Liver (tissue), 9 donors: ENCODE data around the gene TERT. TPM values are rescaled to one million over a fixed set of nuclear protein-coding genes. Genes with fewer than 3 reads are reported as not detected.

Experiments used
- DNase-seq: peaks from one replicate; pipeline ENCODE4 v3.0.0-alpha.2; 2017; ENCODE audit warnings: low spot score
- H3K27ac ChIP-seq, 2 donors: one replicate each; pipeline ENCODE4 v1.7.0; 2013; ENCODE audit warnings: inconsistent platforms in 2 of 2, low read length in 2 of 2, control low read depth in 1 of 2, low read depth in 1 of 2, mild to moderate bottlenecking in 1 of 2
- H3K27me3 ChIP-seq, 4 donors: one replicate each; pipeline versions ENCODE4 v1.6.1 to v1.7.0; 2013; ENCODE audit warnings: low read length in 3 of 4, inconsistent platforms in 1 of 4, mild to moderate bottlenecking in 1 of 4, moderate library complexity in 1 of 4; ENCODE audit not compliant: control insufficient read depth in 4 of 4, insufficient read depth in 4 of 4
- H3K36me3 ChIP-seq, 4 donors: one replicate each; pipeline versions ENCODE4 v1.6.1 to v1.7.0; 2013; ENCODE audit warnings: low read length in 3 of 4, mild to moderate bottlenecking in 3 of 4, low read depth in 1 of 4, moderate library complexity in 1 of 4; ENCODE audit not compliant: control insufficient read depth in 4 of 4, insufficient read depth in 3 of 4
- H3K4me1 ChIP-seq, 4 donors: one replicate each; pipeline versions ENCODE4 v1.6.1 to v1.7.0; 2013; ENCODE audit warnings: low read length in 3 of 4, mild to moderate bottlenecking in 3 of 4, moderate library complexity in 1 of 4; ENCODE audit not compliant: control insufficient read depth in 4 of 4, insufficient read depth in 4 of 4
- H3K4me3 ChIP-seq, 3 donors: one replicate each; pipeline versions ENCODE4 v1.6.1 to v1.7.0; 2013; ENCODE audit warnings: low read length in 3 of 3, control low read depth in 1 of 3, low read depth in 1 of 3, mild to moderate bottlenecking in 1 of 3
- H3K9ac ChIP-seq, 2 donors: one replicate each; pipeline ENCODE4 v1.7.0; 2013; ENCODE audit warnings: low read length in 2 of 2, mild to moderate bottlenecking in 2 of 2, moderate library complexity in 2 of 2, control low read depth in 1 of 2, low read depth in 1 of 2
- H3K9me3 ChIP-seq, 4 donors: one replicate each; pipeline versions ENCODE4 v1.6.1 to v1.7.0; 2013; ENCODE audit warnings: low read length in 3 of 4; ENCODE audit not compliant: control insufficient read depth in 4 of 4
- ATF3 ChIP-seq: IDR thresholded peaks from 2 replicates; pipeline ENCODE4 v1.6.1; 2016; ENCODE audit warnings: antibody characterized with exemption
- CTCF ChIP-seq: fragments of 150-350 bp; IDR thresholded peaks from 2 replicates; pipeline ENCODE4 v1.5.1; 2017; ENCODE audit warnings: improper control_type of control experiment, low read depth, low read length; ENCODE audit not compliant: missing input control
- EGR1 ChIP-seq, 2 donors: IDR thresholded peaks; 2 replicates each; pipeline ENCODE4 v1.6.1; 2016 to 2018; ENCODE audit warnings: antibody characterized with exemption in 2 of 2, low read depth in 2 of 2
- FOXA1 ChIP-seq: IDR thresholded peaks from 2 replicates; pipeline ENCODE4 v1.6.1; 2016; ENCODE audit warnings: antibody characterized with exemption
- FOXA2 ChIP-seq: IDR thresholded peaks from 2 replicates; pipeline ENCODE4 v1.6.1; 2016; ENCODE audit warnings: antibody characterized with exemption
- GABPA ChIP-seq, 2 donors: IDR thresholded peaks in 1 of 2; conservative IDR thresholded peaks in 1 of 2; 2 replicates each; pipeline ENCODE4 v1.6.1; 2016; ENCODE audit warnings: antibody characterized with exemption in 2 of 2, mild to moderate bottlenecking in 1 of 2, moderate library complexity in 1 of 2
- HNF4A ChIP-seq, 2 donors: conservative IDR thresholded peaks; 2 replicates each; pipeline ENCODE4 v1.6.1; 2016; ENCODE audit warnings: antibody characterized with exemption in 2 of 2, mild to moderate bottlenecking in 2 of 2
- HNF4G ChIP-seq: IDR thresholded peaks from 2 replicates; pipeline ENCODE4 v1.6.1; 2016; ENCODE audit warnings: antibody characterized with exemption
- JUND ChIP-seq, 2 donors: IDR thresholded peaks; 2 replicates each; pipeline ENCODE4 v1.6.1; 2016; ENCODE audit warnings: antibody characterized with exemption in 2 of 2
- MAX ChIP-seq: IDR thresholded peaks from 2 replicates; pipeline ENCODE4 v1.6.1; 2016; ENCODE audit warnings: antibody characterized with exemption
- NR2F2 ChIP-seq: IDR thresholded peaks from 2 replicates; pipeline ENCODE4 v1.6.1; 2016; ENCODE audit warnings: antibody characterized with exemption
- RAD21 ChIP-seq, 2 donors: IDR thresholded peaks; 2 replicates each; pipeline ENCODE4 v1.6.1; 2016; ENCODE audit warnings: antibody characterized with exemption in 2 of 2, mild to moderate bottlenecking in 2 of 2
- REST ChIP-seq: IDR thresholded peaks from 2 replicates; pipeline ENCODE4 v1.6.1; 2016; ENCODE audit warnings: antibody characterized with exemption, mild to moderate bottlenecking
- RXRA ChIP-seq, 2 donors: IDR thresholded peaks; 2 replicates each; pipeline ENCODE4 v1.6.1; 2017 to 2018; ENCODE audit warnings: antibody characterized with exemption in 2 of 2, mild to moderate bottlenecking in 1 of 2
- SP1 ChIP-seq: IDR thresholded peaks from 2 replicates; pipeline ENCODE4 v1.6.1; 2018; ENCODE audit warnings: antibody characterized with exemption, mild to moderate bottlenecking
- TAF1 ChIP-seq: conservative IDR thresholded peaks from 2 replicates; pipeline ENCODE4 v1.6.1; 2016; ENCODE audit warnings: antibody characterized with exemption, mild to moderate bottlenecking
- YY1 ChIP-seq: IDR thresholded peaks from 2 replicates; pipeline ENCODE4 v1.6.1; 2016; ENCODE audit warnings: antibody characterized with exemption, mild to moderate bottlenecking
- WGBS: extraction: QIAGEN DNeasy Blood & Tissue Kit; methylation state at CpG from one replicate; pipeline ENCODE4 v1.1.7; 2013; 5-methylcytosine and 5-hydroxymethylcytosine counted together
- polyA plus RNA-seq, 2 donors: library from polyadenylated mRNA; stranded (reverse) in 1 of 2; unstranded in 1 of 2; fragments of 200-250 nt in 1 of 2; fragments of >200 nt in 1 of 2; fragmentation: Nextera tagmentation in 1 of 2; extraction: Ambion mirVana in 1 of 2; gene quantifications; one replicate each; pipeline versions ENCODE4 v1.2.1 to v1.2.3, GENCODE V29; 2013 to 2015
- total RNA-seq, 2 donors: library from RNA; depleted of rRNA; stranded (reverse); fragments of >200 nt; gene quantifications; one replicate each; pipeline ENCODE4 v1.2.3, GENCODE V29; 2014
- TF ChIP-seq, protein P1 (sequence below): IDR thresholded peaks from 2 replicates; pipeline ENCODE4 v1.6.1; 2016; ENCODE audit warnings: antibody characterized with exemption
- donor health status: healthy.
- donor health status: healthy.
- donor health status: healthy.
- donor health status: healthy.
- donor health status: healthy.

Gene TERT
- total and polyA plus RNA-seq, 4 donors, result 0.14 TPM; not detected in 3

DNA sequence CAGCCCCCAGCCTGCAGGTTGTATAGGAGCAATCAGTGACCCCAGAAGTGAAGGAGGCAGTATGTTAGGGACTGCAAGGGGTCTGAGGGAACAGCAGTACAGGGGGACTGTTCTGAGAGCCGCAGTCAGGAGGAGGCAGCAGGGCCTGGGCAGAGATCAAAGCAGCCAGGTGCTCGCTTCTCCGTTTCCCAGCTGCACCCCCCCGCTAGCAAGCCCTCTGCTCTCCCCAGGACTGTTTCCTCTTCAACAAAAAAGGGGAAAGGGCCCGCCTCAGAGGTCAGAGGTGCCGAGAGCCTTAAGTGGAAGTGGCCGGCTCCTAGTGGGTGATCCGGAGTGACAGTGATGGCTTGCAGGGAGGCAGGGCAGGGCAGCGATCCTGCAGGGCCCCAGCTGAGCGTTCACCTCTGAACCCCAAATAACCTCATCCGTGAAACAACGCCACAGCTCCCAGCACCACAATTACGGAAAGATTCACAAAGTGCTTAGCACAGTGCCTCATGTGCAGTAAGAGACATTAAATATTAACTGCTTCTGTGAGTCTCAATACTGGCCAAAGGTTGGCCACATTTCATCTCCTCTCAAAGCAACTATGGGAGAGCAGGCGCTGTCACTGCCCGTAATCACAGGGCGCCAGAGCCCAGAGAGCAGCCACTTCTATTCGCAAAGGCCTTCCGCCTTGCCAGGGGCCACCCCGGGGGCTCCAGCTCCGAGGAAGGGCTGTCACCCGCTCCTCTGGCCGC, 42.1 kb upstream of the TERT start (continued):
- TF ChIP-seq REST (peak; percentile 67), ATF3 (no peak), YY1 (peak; percentile 63), FOXA2 (peak; percentile 31), JUND (IDR thresholded peaks at IDR 0.05) (peak in 1 of 2 donors; percentile 31), TAF1 (peak; percentile 33), NR2F2 (no peak), RAD21 (IDR thresholded peaks at IDR 0.05) (peak in 1 of 2 donors; percentile 36), FOXA1 (no peak)
- TF ChIP-seq, protein P1, sequence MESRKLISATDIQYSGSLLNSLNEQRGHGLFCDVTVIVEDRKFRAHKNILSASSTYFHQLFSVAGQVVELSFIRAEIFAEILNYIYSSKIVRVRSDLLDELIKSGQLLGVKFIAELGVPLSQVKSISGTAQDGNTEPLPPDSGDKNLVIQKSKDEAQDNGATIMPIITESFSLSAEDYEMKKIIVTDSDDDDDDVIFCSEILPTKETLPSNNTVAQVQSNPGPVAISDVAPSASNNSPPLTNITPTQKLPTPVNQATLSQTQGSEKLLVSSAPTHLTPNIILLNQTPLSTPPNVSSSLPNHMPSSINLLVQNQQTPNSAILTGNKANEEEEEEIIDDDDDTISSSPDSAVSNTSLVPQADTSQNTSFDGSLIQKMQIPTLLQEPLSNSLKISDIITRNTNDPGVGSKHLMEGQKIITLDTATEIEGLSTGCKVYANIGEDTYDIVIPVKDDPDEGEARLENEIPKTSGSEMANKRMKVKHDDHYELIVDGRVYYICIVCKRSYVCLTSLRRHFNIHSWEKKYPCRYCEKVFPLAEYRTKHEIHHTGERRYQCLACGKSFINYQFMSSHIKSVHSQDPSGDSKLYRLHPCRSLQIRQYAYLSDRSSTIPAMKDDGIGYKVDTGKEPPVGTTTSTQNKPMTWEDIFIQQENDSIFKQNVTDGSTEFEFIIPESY, result no peak

GRCh38 chr5:1336106-1336561, 41.3 kb upstream of the TERT start:
- H3K36me3 ChIP-seq, result peaks cover 24 to 56% (median 34%) of the 10 kb centered on the region in 4 donors
- H3K27ac ChIP-seq, result no peak overlapping the region
- H3K4me1 ChIP-seq, result peaks cover 20 to 63% (median 52%) of the 10 kb centered on the region in 4 donors
- H3K9me3 ChIP-seq, result no peaks in the 10 kb centered on the region
- no peak for TF ChIP-seq FOXA1
- TF ChIP-seq GABPA (IDR thresholded peaks at IDR 0.05 in 1 of 2, conservative IDR thresholded peaks at IDR 0.05 in 1 of 2), result no peak
- TF ChIP-seq RAD21 (IDR thresholded peaks at IDR 0.05), result no peak
- TF ChIP-seq HNF4A (conservative IDR thresholded peaks at IDR 0.05), result no peak
- TF ChIP-seq TAF1, result no peak
- TF ChIP-seq RXRA (IDR thresholded peaks at IDR 0.05), result no peak
- no peak for TF ChIP-seq CTCF
- TF ChIP-seq EGR1 (IDR thresholded peaks at IDR 0.05; ENCODE audit: low read depth in 2 of 2), result no peak
- TF ChIP-seq MAX, result no peak
- TF ChIP-seq REST, result no peak
- no peak for TF ChIP-seq SP1
- no peak for TF ChIP-seq ATF3
- no peak for TF ChIP-seq HNF4G
- 92% methylated on average over 14 of the region's 14 CpGs for WGBS
- H3K27me3 ChIP-seq, result no peaks in the 10 kb centered on the region
- no peak for DNase-seq
- H3K4me3 ChIP-seq, result no peak overlapping the region
- H3K9ac ChIP-seq, result no peak overlapping the region
